ENCODE measurements around the gene XXYLT1. TPM values are rescaled to one million over a fixed set of nuclear protein-coding genes. Genes with fewer than 3 reads are reported as not detected.

Gene XXYLT1
- total RNA-seq, 4 donors from 2014 or later = 9.6 to 17.7 (median 13.2) TPM

DNA sequence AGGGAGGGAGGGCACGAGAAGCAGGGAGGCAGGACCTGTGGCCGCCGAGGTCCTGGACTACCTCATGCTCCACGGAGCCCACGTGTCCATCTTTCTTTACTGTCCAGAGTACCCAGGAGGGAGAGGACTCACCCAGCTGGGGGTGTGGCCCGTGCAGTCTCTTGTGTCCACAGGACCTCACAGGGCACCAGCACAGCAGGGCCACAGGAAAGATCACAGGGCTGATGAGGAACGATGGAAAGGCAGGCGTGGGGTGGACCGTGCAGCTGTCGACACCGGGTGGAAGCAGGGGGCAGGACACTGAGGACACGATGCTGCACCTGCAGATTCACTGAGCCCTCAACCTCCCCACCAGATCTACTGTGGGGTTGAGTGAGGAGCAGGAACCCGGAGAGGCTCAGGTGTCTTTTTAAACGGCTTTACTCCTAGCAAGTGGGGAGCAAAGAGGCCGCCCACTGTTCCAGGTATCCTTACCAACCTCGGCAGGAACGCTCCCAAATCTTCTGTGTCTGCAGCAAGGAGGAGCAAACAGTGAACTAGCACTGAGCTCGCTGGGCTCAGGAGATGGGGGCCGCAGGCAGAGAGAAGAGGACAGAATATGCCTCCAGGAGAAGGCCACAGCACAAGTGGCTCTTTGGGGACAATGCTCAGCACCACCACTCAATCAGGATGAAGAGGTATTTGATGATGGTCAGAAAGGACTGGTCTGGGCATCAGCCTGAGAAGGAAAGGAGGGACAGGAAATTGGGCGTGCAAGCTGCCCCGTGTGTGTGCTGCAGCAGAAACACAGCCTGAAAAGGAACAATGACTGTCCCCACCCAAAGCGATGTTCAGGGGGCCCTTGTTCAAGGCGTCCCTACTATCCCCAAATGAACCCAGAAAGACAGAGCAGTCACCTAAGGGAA is 198.8 kb downstream of the XXYLT1 start:
- Histone ChIP-seq H3K4me1 (peaks cover 0 to 9% (median 0%) of the 10 kb centered on the region in 4 donors), H3K27ac (no peak overlapping the region), H3K27me3 (no peaks in the 10 kb centered on the region), H3K36me3 (peaks cover 0 to 45% (median 3%) of the 10 kb centered on the region in 3 donors), H3K9me3 (no peaks in the 10 kb centered on the region), H3K4me3 (no peak overlapping the region)
- TF ChIP-seq EP300 (IDR thresholded peaks at IDR 0.05) (no peak), POLR2A (IDR thresholded peaks at IDR 0.05) (no peak)
- TF ChIP-seq, protein P1, sequence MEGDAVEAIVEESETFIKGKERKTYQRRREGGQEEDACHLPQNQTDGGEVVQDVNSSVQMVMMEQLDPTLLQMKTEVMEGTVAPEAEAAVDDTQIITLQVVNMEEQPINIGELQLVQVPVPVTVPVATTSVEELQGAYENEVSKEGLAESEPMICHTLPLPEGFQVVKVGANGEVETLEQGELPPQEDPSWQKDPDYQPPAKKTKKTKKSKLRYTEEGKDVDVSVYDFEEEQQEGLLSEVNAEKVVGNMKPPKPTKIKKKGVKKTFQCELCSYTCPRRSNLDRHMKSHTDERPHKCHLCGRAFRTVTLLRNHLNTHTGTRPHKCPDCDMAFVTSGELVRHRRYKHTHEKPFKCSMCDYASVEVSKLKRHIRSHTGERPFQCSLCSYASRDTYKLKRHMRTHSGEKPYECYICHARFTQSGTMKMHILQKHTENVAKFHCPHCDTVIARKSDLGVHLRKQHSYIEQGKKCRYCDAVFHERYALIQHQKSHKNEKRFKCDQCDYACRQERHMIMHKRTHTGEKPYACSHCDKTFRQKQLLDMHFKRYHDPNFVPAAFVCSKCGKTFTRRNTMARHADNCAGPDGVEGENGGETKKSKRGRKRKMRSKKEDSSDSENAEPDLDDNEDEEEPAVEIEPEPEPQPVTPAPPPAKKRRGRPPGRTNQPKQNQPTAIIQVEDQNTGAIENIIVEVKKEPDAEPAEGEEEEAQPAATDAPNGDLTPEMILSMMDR (IDR thresholded peaks at IDR 0.05) = no peak
- DNase-seq (ENCODE audit: low spot score in 2 of 2) = no peak
- 81 to 82% methylated on average over 23 of the region's 23 CpGs for WGBS, 2 donors

DNA sequence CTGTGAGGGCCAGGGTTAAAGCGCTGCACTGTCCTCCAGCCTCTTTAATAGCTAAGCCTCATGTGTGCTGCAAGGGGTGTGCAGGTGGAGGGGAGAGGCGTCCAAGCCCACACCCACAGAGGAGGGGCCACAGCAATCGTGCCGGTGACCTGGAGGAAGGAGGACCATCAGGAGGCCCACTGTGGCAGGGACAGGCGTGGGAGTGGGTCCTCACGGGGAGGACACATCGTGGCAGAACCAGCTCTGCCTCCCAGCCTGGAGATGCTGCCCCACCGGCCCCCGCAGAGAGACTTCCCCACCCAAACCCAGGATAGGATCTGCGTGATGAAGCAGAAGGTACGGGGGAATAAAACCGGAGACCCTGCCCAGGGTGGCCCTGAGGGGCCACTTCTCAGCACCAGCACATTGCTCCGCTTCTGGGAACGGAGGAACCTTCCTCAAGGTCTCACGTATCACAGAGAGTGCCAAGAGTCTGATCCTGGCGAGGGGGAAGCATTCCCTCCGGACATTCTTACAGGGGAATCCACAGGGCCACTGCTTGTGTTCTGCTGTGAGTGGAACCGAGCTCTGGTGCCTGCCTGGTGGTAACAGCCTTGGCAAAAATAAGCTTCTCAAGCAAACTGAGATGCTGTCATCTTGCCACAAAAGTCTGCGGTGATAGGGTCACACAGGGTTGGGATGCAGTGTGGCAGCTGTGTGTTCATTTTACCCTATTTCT is 199.8 kb downstream of the XXYLT1 start:
- H3K27me3 ChIP-seq = no peaks in the 10 kb centered on the region
- H3K4me3 ChIP-seq = no peak overlapping the region
- peaks cover 0 to 45% (median 3%) of the 10 kb centered on the region in 3 donors for H3K36me3 ChIP-seq
- H3K27ac ChIP-seq = no peak overlapping the region
- H3K9me3 ChIP-seq = no peaks in the 10 kb centered on the region
- H3K4me1 ChIP-seq = peaks cover 0 to 8% (median 0%) of the 10 kb centered on the region in 4 donors
- 90 to 91% methylated on average over 19 of the region's 19 CpGs for WGBS, 2 donors
- no peak for DNase-seq (ENCODE audit: low spot score in 2 of 2)
- TF ChIP-seq POLR2A (IDR thresholded peaks at IDR 0.05) = no peak
- TF ChIP-seq, protein P1 (IDR thresholded peaks at IDR 0.05) = no peak
- no peak for TF ChIP-seq EP300 (IDR thresholded peaks at IDR 0.05)

DNA sequence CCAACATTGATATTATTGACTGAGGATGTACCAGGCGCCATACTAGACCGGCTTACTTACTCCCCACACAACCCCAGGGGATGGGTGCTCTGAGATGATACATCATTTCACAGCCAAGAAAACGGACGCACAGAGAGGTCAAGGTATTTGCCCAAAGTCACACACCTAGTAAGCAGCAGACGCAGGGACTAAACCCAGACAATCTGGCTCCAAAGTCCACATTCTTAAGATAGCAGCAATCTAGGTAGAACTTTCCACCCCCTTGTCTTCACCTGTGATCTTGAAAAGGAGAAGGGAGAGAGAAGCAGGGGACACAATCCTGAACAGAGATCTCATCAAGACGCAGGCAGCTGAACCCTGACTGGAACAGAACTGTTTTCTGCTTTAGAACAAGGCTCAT is 200.6 kb downstream of the XXYLT1 start:
- Histone ChIP-seq H3K9me3 (no peaks in the 10 kb centered on the region), H3K4me3 (no peak overlapping the region), H3K4me1 (no peaks in the 10 kb centered on the region), H3K27me3 (no peaks in the 10 kb centered on the region), H3K36me3 (peaks cover 0 to 45% (median 3%) of the 10 kb centered on the region in 3 donors), H3K27ac (no peak overlapping the region)
- WGBS, 2 donors = 90 to 92% methylated on average over 6 of the region's 6 CpGs
- no peak for TF ChIP-seq POLR2A (IDR thresholded peaks at IDR 0.05)
- no peak for DNase-seq (ENCODE audit: low spot score in 2 of 2)

DNA sequence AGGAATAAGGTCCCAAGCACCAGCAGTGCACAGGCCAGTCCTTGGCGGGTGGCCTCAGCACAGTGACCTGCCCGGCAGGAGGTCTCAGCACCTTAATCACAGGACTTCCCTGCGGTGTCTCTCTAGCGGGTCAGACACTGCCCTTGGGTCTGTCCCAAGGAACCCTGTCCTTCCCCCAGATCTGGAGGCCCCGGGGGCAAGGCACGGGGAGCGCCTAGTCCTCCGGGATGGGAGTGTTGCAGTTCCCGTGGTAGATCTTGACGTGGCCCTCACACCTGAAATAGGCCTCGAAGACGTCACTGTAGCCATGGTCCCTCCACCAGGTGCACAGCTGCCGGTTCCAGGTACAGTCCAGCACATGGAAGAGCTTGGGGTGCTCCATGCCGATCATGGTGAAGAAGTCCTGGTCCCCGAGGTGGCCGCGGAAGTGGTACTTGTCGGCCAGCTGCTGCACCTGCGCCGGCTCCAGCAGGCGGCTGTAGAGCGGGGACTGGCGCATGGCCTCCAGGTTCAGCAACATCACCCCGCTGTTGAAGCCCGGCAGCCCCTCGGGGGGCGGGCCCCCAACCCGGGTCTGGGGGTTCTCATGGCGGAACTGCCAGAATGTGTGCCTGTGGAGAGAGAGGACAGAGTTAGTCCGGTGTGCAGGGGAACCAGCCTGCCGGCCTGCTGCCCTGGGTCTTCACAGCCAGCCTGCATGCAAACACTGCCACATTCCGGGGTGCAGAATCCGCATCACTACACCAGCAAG is 201.3 kb downstream of the XXYLT1 start:
- Histone ChIP-seq H3K36me3 (peaks cover 0 to 45% (median 3%) of the 10 kb centered on the region in 3 donors), H3K9me3 (no peaks in the 10 kb centered on the region), H3K27me3 (no peaks in the 10 kb centered on the region), H3K4me3 (no peak overlapping the region), H3K4me1 (no peaks in the 10 kb centered on the region), H3K27ac (no peak overlapping the region)
- TF ChIP-seq EP300 (IDR thresholded peaks at IDR 0.05) (no peak), POLR2A (IDR thresholded peaks at IDR 0.05) (no peak)
- TF ChIP-seq, protein P1 (IDR thresholded peaks at IDR 0.05) = no peak
- WGBS, 2 donors = 90 to 93% methylated on average over 14 to 23 of the region's 33 CpGs
- DNase-seq (ENCODE audit: low spot score in 2 of 2) = no peak

Data from tibial nerve (tissue), 4 donors.